ENCODE results near the gene TMEM213.

TMEM213 gene

DNA sequence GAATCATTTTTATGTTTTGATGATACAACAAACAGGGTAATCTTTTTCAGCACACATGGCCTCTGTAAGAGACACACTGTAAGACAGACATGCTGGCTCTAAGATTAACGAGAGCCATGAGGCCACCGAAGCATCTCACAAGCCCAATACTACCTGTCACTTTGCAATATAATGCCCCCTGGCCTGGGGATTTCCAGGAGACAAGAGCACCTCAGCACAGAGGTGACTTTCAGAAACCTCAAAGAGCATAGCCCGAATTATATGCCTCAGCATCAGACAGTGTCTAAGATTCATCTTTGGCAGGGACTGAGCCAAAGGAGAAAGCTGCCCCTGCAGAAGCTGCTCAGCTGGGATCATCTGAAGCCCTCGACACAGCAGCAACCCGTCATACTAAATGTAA, 44.2 kb upstream of the TMEM213 start:
- no peak overlapping the region for H3K4me3 ChIP-seq (ENCODE audit: low read depth, low read length)

GRCh38 chr7:138755331-138755747, 42.5 kb upstream of the TMEM213 start:
- TF ChIP-seq, protein P1, sequence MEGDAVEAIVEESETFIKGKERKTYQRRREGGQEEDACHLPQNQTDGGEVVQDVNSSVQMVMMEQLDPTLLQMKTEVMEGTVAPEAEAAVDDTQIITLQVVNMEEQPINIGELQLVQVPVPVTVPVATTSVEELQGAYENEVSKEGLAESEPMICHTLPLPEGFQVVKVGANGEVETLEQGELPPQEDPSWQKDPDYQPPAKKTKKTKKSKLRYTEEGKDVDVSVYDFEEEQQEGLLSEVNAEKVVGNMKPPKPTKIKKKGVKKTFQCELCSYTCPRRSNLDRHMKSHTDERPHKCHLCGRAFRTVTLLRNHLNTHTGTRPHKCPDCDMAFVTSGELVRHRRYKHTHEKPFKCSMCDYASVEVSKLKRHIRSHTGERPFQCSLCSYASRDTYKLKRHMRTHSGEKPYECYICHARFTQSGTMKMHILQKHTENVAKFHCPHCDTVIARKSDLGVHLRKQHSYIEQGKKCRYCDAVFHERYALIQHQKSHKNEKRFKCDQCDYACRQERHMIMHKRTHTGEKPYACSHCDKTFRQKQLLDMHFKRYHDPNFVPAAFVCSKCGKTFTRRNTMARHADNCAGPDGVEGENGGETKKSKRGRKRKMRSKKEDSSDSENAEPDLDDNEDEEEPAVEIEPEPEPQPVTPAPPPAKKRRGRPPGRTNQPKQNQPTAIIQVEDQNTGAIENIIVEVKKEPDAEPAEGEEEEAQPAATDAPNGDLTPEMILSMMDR (IDR thresholded peaks at IDR 0.05; ENCODE audit: low read depth, low read length): no peak
- H3K4me3 ChIP-seq (ENCODE audit: low read depth, low read length): no peak overlapping the region

More for the DNA sequence above, 44.2 kb upstream of the TMEM213 start:
- TF ChIP-seq, protein P1 (IDR thresholded peaks at IDR 0.05; ENCODE audit: low read depth, low read length): no peak

- no peak overlapping the region for H3K4me3 ChIP-seq (ENCODE audit: low read depth, low read length)
- TF ChIP-seq, protein P1 (IDR thresholded peaks at IDR 0.05; ENCODE audit: low read depth, low read length): no peak
Observed at GRCh38 chr7:138755842-138756590, 41.8 kb upstream of the TMEM213 start.

DNA sequence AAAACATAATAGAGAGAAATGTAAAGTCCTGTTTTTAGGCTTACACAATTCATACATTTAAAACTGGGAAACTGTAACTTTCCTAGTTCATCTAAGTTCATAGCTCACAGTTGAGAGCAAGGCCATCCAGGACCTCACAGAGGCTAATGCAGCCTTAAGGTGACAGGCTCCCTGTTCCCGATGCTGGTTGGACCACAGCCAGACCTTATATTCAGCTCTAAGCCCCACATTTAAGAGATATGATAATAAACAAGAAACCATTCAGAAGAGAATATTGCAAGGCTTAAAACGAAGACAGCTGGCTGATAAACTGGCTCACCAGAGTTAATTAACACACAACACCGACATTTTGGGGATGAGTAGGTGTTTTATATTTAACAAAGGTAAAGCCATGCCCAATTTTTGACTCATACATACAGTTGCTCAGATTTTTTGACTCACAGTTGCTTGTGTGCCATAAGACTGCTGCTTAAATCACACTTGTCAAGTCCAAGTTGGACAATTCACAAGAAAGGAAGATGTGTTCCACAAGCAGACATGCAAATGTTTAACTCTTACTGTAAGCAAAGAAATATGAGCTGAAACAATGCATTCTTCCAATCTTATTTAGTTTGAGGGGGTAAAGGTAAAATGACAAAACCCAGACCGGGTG, 41.1 kb upstream of the TMEM213 start:
- TF ChIP-seq, protein P1 (IDR thresholded peaks at IDR 0.05; ENCODE audit: low read depth, low read length): no peak
- H3K4me3 ChIP-seq (ENCODE audit: low read depth, low read length): no peak overlapping the region

DNA sequence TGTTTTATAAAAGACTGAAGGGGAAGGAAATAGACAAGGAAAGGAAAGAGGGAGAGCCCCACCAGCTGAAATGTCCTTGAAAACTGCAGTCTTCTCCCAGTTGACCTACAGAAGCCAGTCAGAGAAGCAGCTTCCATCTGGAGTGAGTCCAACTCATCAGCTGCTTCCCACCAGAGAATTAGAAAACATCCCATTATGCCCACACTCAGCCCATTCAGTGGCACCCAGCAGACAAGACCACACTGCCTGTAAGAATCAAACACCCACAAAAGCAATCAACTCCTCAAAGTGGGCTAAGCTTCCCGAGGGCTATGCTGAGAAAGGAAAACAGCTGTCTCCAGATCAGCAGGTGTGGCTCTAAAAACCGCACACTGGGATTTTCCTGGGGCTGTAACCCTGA, 29.6 kb upstream of the TMEM213 start:
- no peak overlapping the region for H3K4me3 ChIP-seq (ENCODE audit: low read depth, low read length)
- TF ChIP-seq, protein P1 (IDR thresholded peaks at IDR 0.05; ENCODE audit: low read depth, low read length): no peak

DNA sequence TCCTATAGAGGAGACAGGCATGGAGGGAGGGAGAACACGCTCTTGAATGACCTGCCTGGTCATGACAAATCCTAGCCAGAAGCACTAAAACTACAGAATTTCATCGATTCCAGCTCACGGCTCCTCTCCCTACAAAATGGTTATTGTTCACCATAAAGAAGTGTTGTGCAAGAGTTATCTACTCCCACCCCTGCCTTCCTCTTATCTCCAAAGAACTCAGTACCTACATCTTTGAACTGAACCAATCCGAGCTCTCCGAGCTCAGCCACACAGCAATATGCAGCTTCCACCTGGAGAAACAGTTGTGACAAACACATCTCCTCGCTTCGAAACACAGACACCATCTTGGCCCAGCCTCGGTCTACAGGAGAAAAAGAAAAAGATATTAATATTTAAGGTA, 26.9 kb upstream of the TMEM213 start:
- TF ChIP-seq, protein P1 (IDR thresholded peaks at IDR 0.05; ENCODE audit: low read depth, low read length): no peak
- H3K4me3 ChIP-seq (ENCODE audit: low read depth, low read length): no peak overlapping the region

DNA sequence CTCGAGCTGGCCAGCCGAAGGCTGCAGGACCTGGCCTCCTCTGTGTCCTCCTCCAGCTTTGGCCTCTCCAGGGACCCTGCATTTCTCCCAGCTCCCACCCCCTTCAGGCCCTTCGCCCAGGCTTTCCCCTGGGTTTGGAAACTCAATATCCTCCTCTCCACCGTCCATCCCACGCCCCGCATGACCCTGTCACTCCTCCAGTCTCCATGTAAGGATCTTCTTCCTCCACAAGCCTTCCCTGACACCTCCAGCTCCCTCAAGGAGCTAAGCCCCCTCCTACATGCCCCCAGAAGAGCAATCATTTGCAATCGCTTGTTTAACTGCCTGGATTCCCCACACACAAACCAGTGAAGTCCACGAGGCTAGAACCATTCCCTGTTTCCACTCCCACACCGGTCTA, 24.6 kb upstream of the TMEM213 start:
- H3K4me3 ChIP-seq (ENCODE audit: low read depth, low read length): no peak overlapping the region
- TF ChIP-seq, protein P1 (IDR thresholded peaks at IDR 0.05; ENCODE audit: low read depth, low read length): no peak

Data from WI38 (cell line).